GM12878 (cell line): Measurements from ENCODE around the gene COASY. TPM values are rescaled to one million over a fixed set of nuclear protein-coding genes. Genes with fewer than 3 reads are reported as not detected.

ENCODE experiments used
- ATAC-seq: fragments of 200-7000 bp; cut with Tn5 transposase; 3 replicates; pipeline ENCODE4 v1.9.1; 2020; ENCODE audit warnings: mild to moderate bottlenecking, moderate library complexity
- BruUV-seq: library from RNA; stranded (reverse); fragments of 400-500 nt; replicated peaks from 2 replicates; lab custom pipeline; 2021; lab: Mats Ljungman, UMichigan
- CTCF ChIA-PET: fragments of 300-600 bp; sonication (Branson Sonifier 250); formaldehyde crosslinking; extraction: SDS; loops from one replicate; lab custom pipeline; 2021; ENCODE audit warnings: inconsistent platforms; lab: Yijun Ruan, JAX
- POLR2A ChIA-PET: fragments of 350-600 bp; formaldehyde crosslinking; extraction: SDS; loops from one replicate; lab custom pipeline; 2021; ENCODE audit warnings: inconsistent platforms; lab: Charles Lee
- RAD21 ChIA-PET: fragments of 300-600 bp; sonication (Branson Sonifier 250); formaldehyde crosslinking; loops from one replicate; lab custom pipeline; 2023; ENCODE audit warnings: antibody characterized with exemption; ENCODE audit not compliant: unreplicated experiment; lab: Charles Lee
- SMC1A ChIA-PET: fragments of 300-600 bp; sonication (Branson Sonifier 250); formaldehyde crosslinking; loops from one replicate; lab custom pipeline; 2023; ENCODE audit not compliant: unreplicated experiment, uncharacterized antibody; lab: Charles Lee
- DNase-seq: peaks from one replicate; pipeline ENCODE4 v3.0.0-alpha.2; 2011; ENCODE audit warnings: low read depth, low spot score
- FAIRE-seq: peaks from 3 replicates; lab custom pipeline; 2011; peaks lifted over from hg19 to GRCh38; lab: Jason Lieb, UNC
- H2AFZ ChIP-seq: 2 replicates; pipeline ENCODE4 v1.6.0; 2011; ENCODE audit warnings: low read depth, low read length, control low read depth; ENCODE audit not compliant: control insufficient read depth
- H3K27ac ChIP-seq: 2 replicates; pipeline ENCODE4 v1.5.1; 2011; ENCODE audit warnings: control low read depth; ENCODE audit not compliant: control insufficient read depth, insufficient read depth
- H3K27me3 ChIP-seq, 2 experiments: replicated peaks in 1 of 2; 2 replicates each; pipeline versions ENCODE4 v1.6.0 to v1.6.1; 2011; ENCODE audit warnings: low read length in 1 of 2; ENCODE audit not compliant: control insufficient read depth in 2 of 2, insufficient read depth in 2 of 2
- H3K36me3 ChIP-seq, 2 experiments: 2 replicates each; pipeline ENCODE4 v1.5.1; 2011; ENCODE audit warnings: low read length in 1 of 2; ENCODE audit not compliant: control insufficient read depth in 2 of 2, insufficient read depth in 2 of 2
- H3K4me1 ChIP-seq: 2 replicates; pipeline ENCODE4 v1.6.1; 2011; ENCODE audit warnings: mild to moderate bottlenecking, low read length, moderate library complexity, mixed read lengths; ENCODE audit not compliant: control insufficient read depth, insufficient read depth
- H3K4me2 ChIP-seq: 2 replicates; pipeline ENCODE4 v1.6.0; 2011; ENCODE audit warnings: control low read depth; ENCODE audit not compliant: control insufficient read depth, insufficient read depth
- H3K4me3 ChIP-seq: fragments of 200-600 bp; sonication (generic); 2 replicates; pipeline ENCODE4 v1.5.1; 2016
- H3K79me2 ChIP-seq: 2 replicates; pipeline ENCODE4 v1.6.0; 2011; ENCODE audit warnings: low read length; ENCODE audit not compliant: control insufficient read depth, insufficient read depth
- H3K9ac ChIP-seq: 2 replicates; pipeline ENCODE4 v1.8.0; 2011; ENCODE audit warnings: low read length, control low read depth, mixed read lengths; ENCODE audit not compliant: control insufficient read depth, insufficient read depth
- H3K9me3 ChIP-seq: replicated peaks from 3 replicates; pipeline ENCODE4 v1.5.1; 2011; ENCODE audit warnings: mild to moderate bottlenecking, low read length; ENCODE audit not compliant: control insufficient read depth, insufficient read depth
- H4K20me1 ChIP-seq: 2 replicates; pipeline ENCODE4 v1.6.0; 2011; ENCODE audit not compliant: control insufficient read depth, insufficient read depth
- BACH1 ChIP-seq: fragments of 450-650 bp; IDR thresholded peaks from 2 replicates; pipeline ENCODE4 v1.6.1; 2017; ENCODE audit warnings: mild to moderate bottlenecking, borderline replicate concordance
- BCL11A ChIP-seq: IDR thresholded peaks from 2 replicates; pipeline ENCODE4 v1.6.1; 2011; ENCODE audit warnings: low read depth, low read length
- CHD2 ChIP-seq: IDR thresholded peaks from 2 replicates; pipeline ENCODE4 v1.6.1; 2011; ENCODE audit warnings: low read depth, low read length, improper control_type of control experiment, borderline replicate concordance
- CREB1 ChIP-seq: IDR thresholded peaks from 2 replicates; pipeline ENCODE4 v1.6.1; 2012; ENCODE audit warnings: low read depth, mild to moderate bottlenecking, inconsistent platforms
- DPF2 ChIP-seq: fragments of 450-650 bp; IDR thresholded peaks from 2 replicates; pipeline ENCODE4 v1.6.1; 2017; ENCODE audit warnings: mild to moderate bottlenecking
- EGR1 ChIP-seq, 2 experiments: IDR thresholded peaks; 1 replicate in 1 of 2; 2 replicates in 1 of 2; pipeline ENCODE4 v1.6.1; 2011 to 2012; ENCODE audit warnings: low read depth in 2 of 2, low read length in 2 of 2, borderline replicate concordance in 1 of 2, mild to moderate bottlenecking in 1 of 2, moderate library complexity in 1 of 2
- FOXM1 ChIP-seq: IDR thresholded peaks from 2 replicates; pipeline ENCODE4 v1.6.1; 2012; ENCODE audit warnings: low read depth, mild to moderate bottlenecking, inconsistent platforms, low read length, moderate library complexity
- IKZF1 ChIP-seq: fragments of 450-650 bp; conservative IDR thresholded peaks from 2 replicates; pipeline ENCODE4 v1.6.1; 2017; ENCODE audit warnings: antibody characterized with exemption, mild to moderate bottlenecking
- MYB ChIP-seq: fragments of 150-350 bp; IDR thresholded peaks from 2 replicates; pipeline ENCODE4 v1.6.1; 2014; ENCODE audit warnings: mild to moderate bottlenecking, low read depth, low read length, borderline replicate concordance
- NFIC ChIP-seq: IDR thresholded peaks from 2 replicates; pipeline ENCODE4 v1.6.1; 2012; ENCODE audit warnings: low read depth, mild to moderate bottlenecking, inconsistent platforms, low read length, moderate library complexity
- POLR2AphosphoS2 ChIP-seq: IDR thresholded peaks from 2 replicates; pipeline ENCODE4 v1.6.1; 2011; ENCODE audit warnings: low read depth, mild to moderate bottlenecking, low read length, improper control_type of control experiment, moderate library complexity
- RELB ChIP-seq: fragments of 450-650 bp; IDR thresholded peaks from 2 replicates; pipeline ENCODE4 v1.6.1; 2017; ENCODE audit warnings: low read depth, mild to moderate bottlenecking, moderate library complexity
- RUNX3 ChIP-seq: IDR thresholded peaks from 2 replicates; pipeline ENCODE4 v1.6.1; 2012; ENCODE audit warnings: low read length, inconsistent platforms
- SKIL ChIP-seq: fragments of 450-650 bp; IDR thresholded peaks from 2 replicates; pipeline ENCODE4 v1.6.1; 2017; ENCODE audit warnings: mild to moderate bottlenecking, low read depth, inconsistent platforms; ENCODE audit not compliant: poor library complexity, severe bottlenecking
- SPI1 ChIP-seq: IDR thresholded peaks from 2 replicates; pipeline ENCODE4 v1.6.1; 2011; ENCODE audit warnings: low read depth, mild to moderate bottlenecking, low read length, moderate library complexity, borderline replicate concordance; ENCODE audit not compliant: insufficient read depth
- TARDBP ChIP-seq: IDR thresholded peaks from 2 replicates; pipeline ENCODE4 v1.6.1; 2016; ENCODE audit warnings: borderline replicate concordance
- TCF12 ChIP-seq: IDR thresholded peaks from 2 replicates; pipeline ENCODE4 v1.6.1; 2011; ENCODE audit warnings: low read depth, mild to moderate bottlenecking, low read length
- ZBTB4 ChIP-seq: fragments of 450-650 bp; formaldehyde crosslinking; IDR thresholded peaks from 2 replicates; pipeline ENCODE4 v1.4.0; 2022; ENCODE audit warnings: mild to moderate bottlenecking, moderate library complexity
- ZZZ3 ChIP-seq: IDR thresholded peaks from 2 replicates; pipeline ENCODE4 v1.6.1; 2011; ENCODE audit warnings: low read depth; ENCODE audit not compliant: control insufficient read depth, insufficient read length
- WGBS: methylation state at CpG from one replicate; pipeline ENCODE4 v1.1.6; 2016; ENCODE audit warnings: low lambda C conversion rate; ENCODE audit not compliant: insufficient replicate concordance, insufficient coverage; ENCODE audit errors: missing lambda C conversion rate; 5-methylcytosine and 5-hydroxymethylcytosine counted together
- in situ Hi-C: fragments of 300-500 bp; cut with MboI; formaldehyde crosslinking; loops from 9 replicates; pipeline ENCODE4 v1.14.3; 2018; ENCODE audit warnings: mixed read lengths
- intact Hi-C: fragments of 100-400 bp; cut with micrococcal nuclease; formaldehyde crosslinking; loops from one replicate; pipeline ENCODE4 v1.14.2; 2022; ENCODE audit not compliant: unreplicated experiment
- polyA plus RNA-seq, 11 experiments: library from polyadenylated mRNA; depleted of rRNA in 4 of 11; unstranded in 6 of 11; stranded (reverse) in 5 of 11; fragments of >200 nt; fragmentation: Nextera tagmentation in 4 of 11; fragmentation: Illumina TruSeq in 1 of 11; extraction: Ambion mirVana in 4 of 11; extraction: Trizol in 1 of 11; gene quantifications; 1 replicate in 1 of 11; 2 replicates in 10 of 11; pipeline versions ENCODE4 v1.2.1 to v1.2.3, GENCODE V29; 2011 to 2016; ENCODE audit warnings: inconsistent platforms in 2 of 11, missing spikeins in 2 of 11, low read depth in 1 of 11
- total RNA-seq, 4 experiments: library from RNA; depleted of rRNA in 3 of 4; stranded (reverse); fragments of >200 nt in 3 of 4; fragmentation: Illumina TruSeq in 1 of 4; extraction: Trizol in 1 of 4; gene quantifications; 2 replicates each; pipeline versions ENCODE4 v1.2.1 to v1.2.3, GENCODE V29; 2013 to 2021

COASY gene
- total and polyA plus RNA-seq, 10 of the 15 experiments (the other 5 are each of a cell fraction or from before 2014, with no cell fraction given) = 18.6 to 93.9 (median 43.2) TPM

GRCh38 chr17:42530952-42531454 is 30.9 kb upstream of the COASY start:
- DNase-seq = no peak
- no peak for FAIRE-seq
- H3K4me1 ChIP-seq = peaks cover 29% of the 10 kb centered on the region
- H3K27me3 ChIP-seq = no peaks in the 10 kb centered on the region
- RAD21 ChIA-PET = interaction anchor here (0.7 to 1.9 kb wide), 7 partner anchors 23 to 128 kb away, joined by 3 to 9 read pairs (median 3); no protein-coding TSS in a partner anchor
- intact Hi-C loops = no loop called here
- no peak for TF ChIP-seq TARDBP
- TF ChIP-seq RELB = no peak
- no peak for TF ChIP-seq CHD2
- no peak for TF ChIP-seq SPI1
- TF ChIP-seq IKZF1 = no peak
- no peak for TF ChIP-seq BCL11A
- TF ChIP-seq DPF2 = no peak
- no peak for TF ChIP-seq SKIL
- TF ChIP-seq MYB = no peak
- no peak for TF ChIP-seq EGR1 (IDR thresholded peaks at IDR 0.05; ENCODE audit: borderline replicate concordance in 1 of 2, low read depth in 2 of 2, low read length in 2 of 2)
- no peak for TF ChIP-seq BACH1
- no peak for TF ChIP-seq ZBTB4 (CRISPR knock-in tag)
- no peak for TF ChIP-seq NFIC
- no peak for TF ChIP-seq FOXM1
- no peak for TF ChIP-seq POLR2AphosphoS2
- no peak for TF ChIP-seq RUNX3
- no peak for TF ChIP-seq ZZZ3
- no peak for TF ChIP-seq TCF12
- no peak for TF ChIP-seq CREB1
- no peaks in the 10 kb centered on the region for H3K79me2 ChIP-seq
- POLR2A ChIA-PET = interaction anchor here (0.6 to 1.3 kb wide), 4 partner anchors 11 to 102 kb away, joined by 3 to 5 read pairs (median 4); no protein-coding TSS in a partner anchor
- H3K4me3 ChIP-seq = no peak overlapping the region
- BruUV-seq = no TSS peak
- no peak overlapping the region for H3K9ac ChIP-seq
- WGBS = 47% methylated on average over 2 of the region's 2 CpGs
- no peak for ATAC-seq
- no peaks in the 10 kb centered on the region for H3K9me3 ChIP-seq
- no peak overlapping the region for H3K27ac ChIP-seq
- SMC1A ChIA-PET = interaction anchor here (0.9 to 2.3 kb wide), 7 partner anchors 18 to 388 kb away, joined by 3 to 5 read pairs (median 4); partner anchors contain the start of gene PSMC3IP
- H3K36me3 ChIP-seq = no peaks in the 10 kb centered on the region
- H4K20me1 ChIP-seq = no peaks in the 10 kb centered on the region
- in situ Hi-C loops = no loop called here
- H3K4me2 ChIP-seq = no peak overlapping the region
- no peak overlapping the region for H2AFZ ChIP-seq
- CTCF ChIA-PET = interaction anchor here (0.7 to 1.9 kb wide), 15 partner anchors 10 to 209 kb away, joined by 3 to 10 read pairs (median 4); no protein-coding TSS in a partner anchor
